GM18511 (cell line): ENCODE measurements around the gene FCRL4.
"Not testable (repeated sequence)": the region's sequence is repeated elsewhere in the genome, so short reads cannot be mapped to it uniquely, and the experiment has no call there.

Experiments
- ATAC-seq: cut with Tn5 transposase; IDR thresholded peaks from one replicate; pipeline ENCODE4 v1.9.1; 2021; ENCODE audit warnings: mild to moderate bottlenecking, moderate library complexity; ENCODE audit not compliant: unreplicated experiment

The FCRL4 gene

GRCh38 chr1:157551694-157552693, 45.9 kb downstream of the FCRL4 start, which contains the start of gene FCRL5:
FCRL5 (minus strand) TSS chr1:157552515; CDS start chr1:157552362, 153 bp downstream.
- peak; percentile 83 for ATAC-seq

GRCh38 chr1:157548081-157548480, 49.8 kb downstream of the FCRL4 start:
- ATAC-seq = not testable (repeated sequence)

GRCh38 chr1:157542676-157543075, 55.2 kb downstream of the FCRL4 start:
- ATAC-seq = no peak

GRCh38 chr1:157540852-157541251, 57.0 kb downstream of the FCRL4 start:
- ATAC-seq = no peak

GRCh38 chr1:157540160-157540748, 57.6 kb downstream of the FCRL4 start:
- no peak for ATAC-seq

- no peak for ATAC-seq
Observed at GRCh38 chr1:157539568-157539967, 58.3 kb downstream of the FCRL4 start.

- ATAC-seq = no peak
Observed at GRCh38 chr1:157532569-157532968, 65.3 kb downstream of the FCRL4 start.

GRCh38 chr1:157523774-157524493, 74.0 kb downstream of the FCRL4 start:
- ATAC-seq = no peak
